SIG-M5 treated with dmso at 0.1 percent for 504 hours (cell line): ENCODE measurements around the gene CDK16.

Experiments used
- DNase-seq: peaks from one replicate; lab custom pipeline; 2025; ENCODE audit not compliant: unreplicated experiment; lab: John Stamatoyannopoulos, UW

Gene CDK16

GRCh38 chrX:47206316-47206715 lies 12.2 kb upstream of the CDK16 start:
- no peak for DNase-seq

GRCh38 chrX:47208108-47208507 lies 10.4 kb upstream of the CDK16 start:
- no peak for DNase-seq

- DNase-seq = no peak
Measured at GRCh38 chrX:47209508-47210238, 8.8 kb upstream of the CDK16 start.

- DNase-seq = no peak
Measured at GRCh38 chrX:47210661-47211425, 7.6 kb upstream of the CDK16 start.

- DNase-seq = no peak
Measured at GRCh38 chrX:47212381-47213293, 5.8 kb upstream of the CDK16 start.

GRCh38 chrX:47214435-47215077 lies 3.9 kb upstream of the CDK16 start:
- DNase-seq = no peak

GRCh38 chrX:47215291-47215900 lies 3.1 kb upstream of the CDK16 start:
- DNase-seq = no peak

GRCh38 chrX:47216393-47216925 lies 2.0 kb upstream of the CDK16 start:
- DNase-seq = no peak

- DNase-seq = peak; percentile 31
Measured at GRCh38 chrX:47217121-47217851, 1.2 kb upstream of the CDK16 start.

GRCh38 chrX:47217852-47218279 lies 615 bp upstream of the CDK16 start:
- DNase-seq = peak; percentile 97

- DNase-seq = no peak
Measured at GRCh38 chrX:47218920-47219815, 687 bp downstream of the CDK16 start.

GRCh38 chrX:47221756-47222155 lies 3.3 kb downstream of the CDK16 start:
- DNase-seq = no peak

GRCh38 chrX:47222751-47223350 lies 4.4 kb downstream of the CDK16 start:
- DNase-seq = no peak

GRCh38 chrX:47223476-47224250 lies 5.2 kb downstream of the CDK16 start:
- DNase-seq = no peak

- DNase-seq = no peak
Measured at GRCh38 chrX:47224266-47224895, 5.9 kb downstream of the CDK16 start.

- no peak for DNase-seq
Measured at GRCh38 chrX:47224896-47225290, 6.4 kb downstream of the CDK16 start.

- DNase-seq = no peak
Measured at GRCh38 chrX:47226071-47226470, 7.6 kb downstream of the CDK16 start.
